HG02981 (cell line): ENCODE results near the gene ROR1.
A peak's percentile ranks its signal among the peaks of the same experiment; 100 is the strongest.

ENCODE experiments used
- ATAC-seq: cut with Tn5 transposase; IDR thresholded peaks from one replicate; pipeline ENCODE4 v1.9.1; 2021; ENCODE audit warnings: mild to moderate bottlenecking, moderate library complexity; ENCODE audit not compliant: unreplicated experiment

ROR1 gene

DNA sequence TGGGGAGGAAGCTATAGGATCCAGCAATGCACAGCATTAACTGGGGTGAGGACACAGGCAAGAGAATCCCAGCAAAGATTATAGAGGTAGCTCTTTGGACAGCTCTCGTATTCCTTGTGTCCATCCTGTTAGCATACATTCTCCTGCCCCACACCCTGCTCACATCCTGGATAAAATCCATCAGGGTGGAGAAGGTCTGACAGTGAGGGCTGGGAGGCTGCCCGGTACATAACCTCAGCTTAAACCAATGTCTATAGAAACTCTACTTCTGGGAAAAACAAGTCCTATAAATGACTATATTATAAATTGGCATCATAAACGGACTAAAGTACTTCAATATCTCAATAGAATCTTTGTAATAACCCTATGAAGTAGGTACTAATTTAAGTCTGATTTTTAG lies 392.8 kb downstream of the ROR1 start:
- no peak for ATAC-seq

DNA sequence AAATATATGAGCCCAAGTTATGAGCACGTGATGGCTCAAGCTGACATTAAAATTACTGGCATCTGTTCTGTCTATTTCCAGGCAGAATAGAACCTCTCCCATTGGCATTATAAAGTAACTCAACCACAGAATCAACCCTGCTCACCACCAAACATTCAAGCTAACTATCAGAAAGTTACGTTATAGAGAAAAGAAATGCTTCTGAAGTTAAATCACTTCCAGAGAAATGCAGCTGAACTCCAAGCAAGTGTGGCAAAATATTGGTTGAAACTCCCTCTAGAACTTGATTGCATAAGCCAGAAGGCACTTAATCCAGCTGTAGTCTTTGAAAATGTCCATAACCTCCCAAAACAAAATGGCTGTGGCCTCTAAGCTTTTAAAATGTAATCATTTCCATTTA lies 393.4 kb downstream of the ROR1 start:
- ATAC-seq, result no peak

DNA sequence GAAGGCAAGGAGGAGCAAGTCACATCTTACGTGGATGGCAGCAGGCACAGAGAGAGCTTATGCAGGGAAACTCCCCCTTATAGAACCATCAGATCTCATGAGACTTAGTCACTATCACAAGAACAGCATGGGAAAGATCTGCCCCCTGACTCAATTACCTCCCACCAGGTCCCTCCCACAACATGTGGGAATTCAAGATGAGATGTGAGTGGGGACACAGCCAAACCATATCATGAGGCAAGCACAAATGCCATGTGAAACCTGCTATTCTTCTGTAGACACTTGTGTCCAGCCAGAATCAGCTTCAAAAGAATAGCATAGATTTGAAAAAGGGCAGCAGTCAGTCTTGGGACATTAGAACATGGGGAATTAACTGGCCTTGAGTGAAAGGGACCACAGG lies 397.4 kb downstream of the ROR1 start:
- no peak for ATAC-seq

DNA sequence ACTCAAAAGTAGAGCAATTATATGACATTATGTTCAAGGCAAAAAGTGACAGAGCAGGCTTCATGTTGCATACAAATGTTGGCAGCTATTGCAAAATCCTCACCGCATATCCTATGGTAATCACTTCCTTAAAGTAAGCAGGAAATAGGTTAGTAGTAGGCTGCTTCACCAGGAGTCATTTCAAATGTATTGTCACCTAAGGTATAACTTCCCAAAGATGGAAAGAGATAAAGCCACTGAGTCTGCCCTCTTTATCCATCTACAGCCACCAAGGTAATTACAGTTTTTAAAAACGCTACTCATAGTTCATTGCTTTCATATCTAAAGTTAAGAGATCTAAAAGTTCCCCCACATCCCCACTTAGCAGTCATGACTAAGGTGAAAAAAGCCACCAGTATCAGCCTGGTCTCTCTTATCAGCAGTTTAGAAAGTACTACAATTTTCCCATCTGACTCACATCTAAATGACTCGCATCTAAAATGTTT lies 398.0 kb downstream of the ROR1 start:
- peak; percentile 71 for ATAC-seq

DNA sequence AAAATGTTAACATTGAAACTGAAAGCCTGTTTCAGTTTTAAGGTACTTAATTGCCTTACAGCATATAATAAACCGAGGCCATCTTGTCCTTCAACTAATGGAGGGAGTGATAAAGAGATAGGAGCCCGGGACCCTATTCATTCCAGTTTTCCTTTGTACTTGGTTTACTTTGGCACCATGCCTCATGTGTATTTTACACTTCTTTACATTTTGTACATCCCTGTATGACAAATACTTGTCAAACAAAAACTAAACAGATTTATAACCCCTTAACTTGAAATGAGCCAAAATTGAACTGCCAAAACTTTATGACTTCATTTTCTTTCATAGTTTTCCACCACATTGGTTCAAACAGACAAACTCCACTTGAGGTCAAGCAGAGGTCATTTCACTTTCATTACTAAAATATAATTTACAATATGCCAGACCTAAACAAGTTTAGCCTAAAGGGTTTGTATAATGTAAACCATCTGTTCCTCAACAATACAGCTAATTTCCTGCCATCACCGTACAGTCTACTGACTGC lies 398.7 kb downstream of the ROR1 start:
- peak; percentile 48 for ATAC-seq

GRCh38 chr1:64173336-64173940 lies 399.6 kb downstream of the ROR1 start:
- no peak for ATAC-seq

DNA sequence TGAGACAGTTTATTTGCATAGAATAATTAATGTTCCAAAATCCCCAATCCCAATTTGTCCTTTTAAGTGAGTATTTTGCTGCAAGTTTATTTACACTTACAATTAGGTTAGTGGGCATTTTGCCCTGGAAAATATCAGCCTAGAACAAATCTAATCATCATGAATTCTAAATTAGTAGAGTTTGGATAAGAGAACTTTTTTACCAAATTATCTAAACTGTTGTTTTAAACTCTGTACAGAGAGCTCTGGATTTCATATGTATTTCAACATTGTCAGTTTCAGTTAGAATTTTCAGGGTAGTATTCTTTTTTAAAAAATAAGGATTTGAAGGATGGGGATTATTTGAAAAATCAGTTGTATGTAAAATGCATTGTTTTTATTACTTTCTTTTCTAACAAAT lies 401.8 kb downstream of the ROR1 start:
- no peak for ATAC-seq

DNA sequence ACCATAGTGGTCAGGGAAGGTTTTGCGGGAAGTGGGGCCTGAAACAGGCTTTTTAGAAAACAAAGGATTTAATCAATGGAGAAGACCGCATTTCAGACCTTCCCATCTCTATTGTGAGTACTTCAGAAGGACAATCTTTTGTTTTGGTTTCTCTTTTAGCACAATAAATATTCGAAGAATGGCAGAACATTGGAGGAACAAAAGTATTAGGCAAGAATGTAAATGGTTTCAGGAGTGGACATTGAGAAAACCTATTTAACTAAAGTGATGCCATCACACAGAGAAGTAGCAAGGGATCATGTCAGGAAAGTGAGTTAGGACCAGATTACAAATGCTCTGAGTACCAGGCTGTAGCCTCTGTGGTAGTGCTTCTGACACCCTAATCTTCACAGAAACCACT lies 402.8 kb downstream of the ROR1 start:
- ATAC-seq, result no peak

DNA sequence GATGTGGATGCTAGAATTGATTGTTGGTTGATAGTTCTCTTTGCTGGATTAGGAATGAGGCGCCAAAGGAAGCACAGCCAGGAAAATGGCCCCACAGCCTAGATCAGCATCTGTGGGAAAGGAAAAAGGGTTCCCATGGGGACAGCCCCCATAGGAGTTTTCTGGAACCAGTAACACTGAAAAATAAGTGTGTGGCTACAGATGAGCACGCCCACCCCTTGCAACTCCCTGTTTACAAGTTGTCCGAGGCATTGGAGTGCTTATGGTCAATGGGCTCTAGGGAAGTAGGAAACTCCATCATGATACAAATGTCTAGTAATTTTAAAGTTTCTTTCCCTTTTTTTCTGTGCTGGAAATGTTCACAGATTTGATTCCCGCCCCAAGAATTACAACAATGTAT lies 405.8 kb downstream of the ROR1 start:
- ATAC-seq, result no peak

- no peak for ATAC-seq
Measured at GRCh38 chr1:64182207-64182606, 408.4 kb downstream of the ROR1 start.

DNA sequence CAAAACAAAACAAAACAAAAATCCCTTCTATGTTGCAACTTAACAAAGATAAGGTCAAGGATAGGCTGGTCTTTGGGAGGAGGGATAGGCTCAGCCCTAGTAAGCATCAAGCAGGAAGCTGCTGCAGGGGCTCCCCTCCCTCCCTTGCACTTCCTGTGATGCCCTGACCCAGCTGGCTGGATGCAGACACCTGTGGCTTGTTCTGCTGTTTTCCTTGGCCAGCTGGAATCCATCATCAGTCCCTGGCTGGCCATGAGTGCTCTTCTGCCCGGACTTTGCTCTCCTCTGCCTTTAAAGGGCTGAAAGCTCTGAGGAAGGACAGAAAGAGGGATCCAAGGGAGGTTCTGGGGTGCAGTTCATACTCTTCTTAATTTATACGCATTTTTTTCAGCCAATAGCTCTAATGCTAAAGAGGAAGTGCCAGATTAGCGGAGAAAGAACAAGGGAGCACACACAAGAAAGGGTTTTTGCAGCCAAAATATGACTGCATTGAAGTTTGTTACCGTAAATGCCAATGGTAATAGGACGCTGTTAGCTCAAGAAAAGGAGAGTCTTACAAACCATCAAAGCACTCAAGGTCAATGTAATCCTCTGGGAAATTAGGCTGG lies 409.7 kb downstream of the ROR1 start:
- ATAC-seq, result no peak

- ATAC-seq, result no peak
Measured at GRCh38 chr1:64184003-64184440, 410.2 kb downstream of the ROR1 start.

- ATAC-seq, result no peak
Measured at GRCh38 chr1:64186138-64186897, 412.5 kb downstream of the ROR1 start.

- no peak for ATAC-seq
Measured at GRCh38 chr1:64186898-64187280, 413.1 kb downstream of the ROR1 start.

DNA sequence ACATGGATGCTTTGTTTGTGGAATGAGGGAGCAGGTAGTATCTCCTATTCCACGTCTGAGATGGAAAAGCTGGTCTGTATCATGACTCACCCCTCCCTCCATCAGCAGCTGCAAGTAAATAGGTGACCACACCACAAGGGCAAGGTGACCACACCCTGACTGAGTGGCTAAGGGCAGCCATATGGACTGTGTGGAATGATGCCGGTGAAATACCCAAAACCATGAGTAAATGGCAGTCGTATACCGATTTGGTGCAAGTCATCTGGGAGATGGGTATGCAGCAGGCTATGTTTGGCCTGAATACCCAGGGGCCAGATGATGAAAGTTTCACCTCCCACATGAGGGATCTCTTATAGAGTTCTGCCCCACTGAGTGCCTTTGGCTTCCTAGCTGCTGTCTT lies 413.8 kb downstream of the ROR1 start:
- no peak for ATAC-seq

GRCh38 chr1:64192290-64192689 lies 418.5 kb downstream of the ROR1 start:
- no peak for ATAC-seq

DNA sequence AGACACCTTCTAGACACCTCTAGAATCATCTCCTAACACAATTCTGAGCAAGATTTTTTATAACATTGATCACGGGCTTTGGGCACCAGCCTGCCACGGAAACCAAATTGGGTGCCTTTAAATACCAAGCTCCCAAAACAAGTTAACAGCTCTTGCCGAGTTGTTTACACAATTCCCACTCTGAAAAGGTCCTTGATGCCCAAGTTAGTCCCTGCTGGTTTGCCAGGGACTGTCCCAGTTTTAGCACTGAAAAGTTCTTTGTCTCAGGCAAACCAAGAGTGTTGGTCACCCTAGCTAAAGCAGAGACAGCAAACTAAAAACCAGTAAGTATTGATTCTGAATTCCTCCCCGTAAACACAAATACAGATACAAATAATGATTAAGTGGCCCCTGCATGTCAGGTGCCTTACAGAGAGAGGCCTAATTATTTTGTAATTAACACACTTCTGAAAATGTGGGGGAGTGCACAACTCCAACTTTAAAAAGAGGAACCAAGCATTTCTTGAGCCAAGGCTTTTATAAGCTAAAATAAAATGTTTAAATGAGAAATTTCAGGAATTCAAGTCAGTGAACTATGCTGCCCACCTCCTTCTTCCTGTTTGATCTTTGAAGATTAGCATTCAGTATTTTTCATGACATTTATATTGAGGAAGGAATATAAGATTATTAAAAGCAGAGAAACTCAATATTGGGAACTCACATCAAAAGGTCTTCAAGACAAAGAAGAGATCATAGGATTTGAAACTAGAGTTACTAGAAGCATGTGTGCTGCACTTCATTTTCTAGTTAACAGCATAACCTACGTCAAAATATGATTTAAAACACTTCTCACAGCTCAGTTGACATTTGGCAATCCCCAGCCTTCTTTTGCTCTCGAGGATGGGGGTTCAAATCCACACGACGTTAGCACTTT lies 420.6 kb downstream of the ROR1 start:
- ATAC-seq, result no peak

GRCh38 chr1:64195081-64195395 lies 421.2 kb downstream of the ROR1 start:
- ATAC-seq, result no peak

- no peak for ATAC-seq
Measured at GRCh38 chr1:64196074-64196870, 422.5 kb downstream of the ROR1 start.

GRCh38 chr1:64197076-64197475 lies 423.3 kb downstream of the ROR1 start:
- ATAC-seq, result no peak
